Fibroblast of lung (primary cell): ENCODE data around the gene COL4A1.

Experiments used
- CTCF ChIP-seq, 2 donors: IDR thresholded peaks in 1 of 2; conservative IDR thresholded peaks in 1 of 2; 1 replicate in 1 of 2; 2 replicates in 1 of 2; pipeline ENCODE4 v1.5.1; 2011 to 2012; ENCODE audit warnings: low read length in 2 of 2, control low read depth in 1 of 2, inconsistent platforms in 1 of 2, low read depth in 1 of 2, mild to moderate bottlenecking in 1 of 2
- EZH2 ChIP-seq: IDR thresholded peaks from 2 replicates; pipeline ENCODE4 v1.5.1; 2012; ENCODE audit warnings: low read length, control low read depth, mild to moderate bottlenecking; ENCODE audit errors: missing control alignments

DNA sequence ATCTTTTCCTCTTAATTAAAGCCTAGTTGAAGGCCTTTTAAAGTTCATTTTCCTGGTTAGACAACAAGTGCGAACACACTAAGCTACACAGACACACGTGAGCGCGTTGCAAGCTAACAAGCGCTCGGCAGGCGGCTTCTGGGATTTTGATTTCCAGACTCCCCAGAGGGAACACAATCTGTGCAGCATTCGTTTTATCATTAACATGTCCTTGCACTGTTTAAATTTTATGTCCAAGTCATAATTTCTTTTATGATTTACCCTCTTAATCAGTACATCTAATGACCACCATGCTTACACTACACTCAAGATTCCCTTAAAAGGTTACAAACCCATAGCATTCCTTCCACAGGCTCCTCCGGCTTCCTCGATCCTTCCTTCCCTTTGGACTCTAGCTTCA is 16.8 kb downstream of the COL4A1 start:
- TF ChIP-seq CTCF (conservative IDR thresholded peaks at IDR 0.05 in 1 of 2, IDR thresholded peaks at IDR 0.05 in 1 of 2; ENCODE audit: low read depth in 1 of 2, low read length in 2 of 2) (no peak), EZH2 (no peak)
